Left cardiac atrium (tissue), 4 donors: ENCODE data around the gene BMAL1. TPM values are rescaled to one million over a fixed set of nuclear protein-coding genes. Genes with fewer than 3 reads are reported as not detected.

Experiments
- ATAC-seq, 2 donors: fragments of 200-7000 bp; cut with Tn5 transposase; one replicate each; pipeline ENCODE4 v1.9.1; 2020; ENCODE audit warnings: mild to moderate bottlenecking in 2 of 2, moderate library complexity in 2 of 2
- DNase-seq: peaks from one replicate; pipeline ENCODE4 v3.0.0-alpha.2; 2020
- intact Hi-C, 2 donors: fragments of 100-400 bp; cut with DNase I; formaldehyde crosslinking; loops; one replicate each; pipeline versions ENCODE4 v1.14.1 to v1.15.1; 2022 to 2023
- total RNA-seq, 2 donors: library from RNA; stranded (reverse); fragmentation: NEBNext Ultra II Directional; extraction: Animal tissue kit (Norgen Biotek cat#: 25700); gene quantifications; one replicate each; pipeline ENCODE4 v1.2.1, GENCODE V29; 2021
- donor health status: DM: no; HTN: yes; CAD: no.
- donor health status: DM: no; HTN: yes; CAD: no; lungs with severe emphysema.
- donor health status: DM: yes; HTN: yes; CAD: no.
- donor health status: Dilated cardiomyopathy.

The BMAL1 gene
- total RNA-seq, 2 donors from 2014 or later: 7.8 to 17.0 TPM

DNA sequence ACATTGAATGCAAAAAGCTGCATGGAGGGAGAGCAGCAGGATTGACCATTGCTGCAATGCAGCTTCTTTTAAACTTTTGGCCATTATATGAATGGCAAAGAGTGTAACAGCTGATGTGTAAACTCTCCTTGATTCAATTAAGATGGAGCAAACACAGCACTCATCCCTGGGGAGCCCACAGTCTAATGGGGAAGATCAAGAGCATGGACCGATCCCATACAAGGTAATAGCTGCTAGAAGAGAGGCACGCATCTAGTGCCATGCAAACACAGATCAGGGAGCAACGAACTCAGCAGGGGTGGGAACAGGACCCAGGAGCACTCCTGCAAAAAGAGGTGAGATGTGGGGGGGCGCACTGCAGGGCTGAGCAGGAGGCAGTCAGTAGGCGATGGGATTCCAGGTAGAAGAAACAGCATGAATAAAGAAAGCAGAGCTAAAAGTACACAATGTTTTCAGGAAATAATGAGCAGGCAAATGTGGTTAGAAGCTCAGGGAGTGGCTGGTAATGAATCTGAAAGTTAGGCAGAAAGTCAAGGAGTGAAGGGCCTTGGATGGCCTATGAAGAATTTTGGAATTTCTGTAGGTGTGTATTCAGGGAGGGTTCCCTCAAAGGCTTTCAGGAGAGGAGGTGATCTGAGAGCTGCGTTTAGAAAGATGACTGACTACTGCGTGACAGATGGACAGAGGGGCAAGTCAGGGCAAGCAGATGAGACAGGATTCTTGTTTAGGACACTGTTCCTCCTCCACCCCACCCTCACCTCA is 17.2 kb upstream of the BMAL1 start:
- intact Hi-C loops: no loop called here
- ATAC-seq (peak in 1 of 2 donors; percentile 40), DNase-seq (no peak)

DNA sequence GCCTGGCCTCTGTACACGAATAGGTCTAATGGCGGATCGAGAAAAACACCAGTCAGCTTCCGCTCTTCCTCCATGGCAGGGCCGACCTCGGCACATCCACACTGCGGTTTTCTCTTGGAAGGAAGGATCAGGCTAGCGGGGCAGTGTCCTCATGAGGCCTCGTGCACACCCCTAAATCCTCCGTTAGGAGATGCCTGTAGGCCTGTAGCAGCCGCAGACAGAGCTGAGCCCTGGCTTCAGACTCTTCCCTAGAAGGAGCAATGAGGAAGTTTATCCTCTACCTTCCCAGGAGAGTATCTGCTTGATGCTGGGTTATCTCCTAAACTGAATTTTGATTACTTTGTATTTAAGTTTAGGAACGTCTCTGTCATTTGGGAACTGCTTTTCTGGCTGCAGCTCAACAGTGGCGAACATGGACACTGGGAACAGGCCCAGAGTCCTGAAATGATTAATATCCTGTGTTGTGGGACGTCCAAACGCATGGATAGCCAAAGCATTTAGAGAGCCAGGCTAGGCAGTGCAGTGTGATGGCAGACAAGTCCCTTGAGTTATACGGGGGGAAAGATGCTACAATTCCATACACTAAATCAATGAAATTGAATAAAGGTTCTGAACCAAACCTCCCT is 16.5 kb upstream of the BMAL1 start:
- DNase-seq (peak; percentile 42), ATAC-seq (peak; percentile 76 to 83)
- intact Hi-C loops: no loop called here

- ATAC-seq (peak; percentile 73 to 95), DNase-seq (no peak)
- intact Hi-C loops: no loop called here
These were observed 16.0 kb upstream of the BMAL1 start for GRCh38 chr11:13261591-13262061.

DNA sequence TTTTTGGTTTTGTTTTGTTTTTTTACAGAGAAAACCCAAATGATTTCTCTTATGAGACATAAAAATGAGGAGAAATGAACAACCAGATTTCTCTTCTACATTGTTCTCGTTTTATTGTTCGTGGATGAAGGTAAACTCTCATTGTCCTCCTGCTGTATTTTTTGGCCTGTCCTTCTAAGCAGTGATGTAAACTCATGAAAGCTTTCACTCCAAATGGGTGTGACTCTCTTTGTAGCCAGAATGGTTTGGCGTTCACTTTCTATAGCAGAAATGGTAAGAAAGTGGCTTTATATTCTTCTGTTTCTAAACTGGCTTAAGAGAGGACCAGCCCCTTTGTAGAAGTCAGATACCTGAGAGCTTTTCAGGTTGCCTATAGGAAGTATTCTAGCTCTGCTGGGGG is 15.5 kb upstream of the BMAL1 start:
- ATAC-seq (peak in 1 of 2 donors; percentile 40), DNase-seq (no peak)
- intact Hi-C loops: no loop called here

DNA sequence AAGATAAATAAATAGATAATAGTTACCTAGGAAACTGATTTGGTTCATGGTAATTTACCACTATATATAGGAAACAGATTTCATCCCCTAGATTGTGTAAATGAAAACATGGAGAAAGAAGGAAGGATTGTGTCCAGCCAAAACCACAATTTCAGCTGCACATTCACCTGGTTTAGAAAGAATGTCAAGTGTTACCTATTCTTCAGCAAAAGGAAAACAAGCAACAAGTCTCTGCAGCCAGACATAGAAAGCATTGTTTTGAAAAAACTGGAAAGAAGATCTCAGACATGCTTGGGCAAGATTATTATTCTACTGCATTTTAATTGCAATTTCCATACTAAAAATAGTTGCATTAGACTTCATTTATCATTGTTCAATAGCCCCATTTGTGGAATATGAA is 8.8 kb upstream of the BMAL1 start:
- DNase-seq (no peak), ATAC-seq (no peak)
- intact Hi-C loops: no loop called here

DNA sequence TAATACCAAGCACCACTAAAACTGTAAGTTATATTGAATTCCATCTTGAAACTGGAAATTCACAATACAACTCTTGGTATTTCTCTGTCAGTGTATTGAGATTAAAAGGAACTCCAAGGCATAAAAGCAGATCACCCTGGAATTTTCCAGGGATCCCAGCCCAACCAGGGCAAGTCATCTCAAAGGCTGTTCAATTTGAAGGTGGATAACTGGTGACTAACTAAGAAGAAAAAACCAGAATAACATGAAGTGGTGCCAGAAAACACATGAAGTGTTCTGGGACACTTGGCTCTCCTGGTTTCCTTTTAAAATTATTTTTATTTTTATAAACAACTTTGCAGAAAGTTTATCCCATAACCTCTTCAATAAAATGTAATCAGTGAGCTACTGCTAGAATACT is 7.8 kb upstream of the BMAL1 start:
- DNase-seq: no peak
- intact Hi-C loops: no loop called here
- ATAC-seq: peak in 1 of 2 donors; percentile 56

- intact Hi-C loops: no loop called here
These were observed 6.4 kb upstream of the BMAL1 start for GRCh38 chr11:13271060-13271693.

DNA sequence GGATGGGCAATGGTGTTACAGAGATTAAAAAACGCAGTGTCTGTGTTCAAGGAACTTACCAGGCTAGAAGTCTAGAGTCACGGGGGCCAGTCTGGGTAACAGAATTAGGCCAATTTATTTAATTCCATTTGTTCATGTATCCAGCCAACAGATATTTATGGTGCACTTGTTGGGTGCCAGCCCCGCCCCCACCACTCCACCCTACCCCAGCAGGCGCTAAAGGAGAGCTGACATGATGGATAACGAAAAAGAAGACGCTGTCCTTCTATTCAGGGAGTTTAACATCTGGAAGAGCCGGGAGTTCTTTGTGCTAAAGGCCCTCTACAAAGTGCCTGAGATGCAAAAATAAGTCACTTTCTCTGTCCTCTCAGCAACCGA is 1.1 kb upstream of the BMAL1 start:
- intact Hi-C loops: no loop called here
- DNase-seq: no peak
- no peak for ATAC-seq

More at GRCh38 chr11:13271060-13271693, 6.4 kb upstream of the BMAL1 start:
- ATAC-seq: no peak
- no peak for DNase-seq

DNA sequence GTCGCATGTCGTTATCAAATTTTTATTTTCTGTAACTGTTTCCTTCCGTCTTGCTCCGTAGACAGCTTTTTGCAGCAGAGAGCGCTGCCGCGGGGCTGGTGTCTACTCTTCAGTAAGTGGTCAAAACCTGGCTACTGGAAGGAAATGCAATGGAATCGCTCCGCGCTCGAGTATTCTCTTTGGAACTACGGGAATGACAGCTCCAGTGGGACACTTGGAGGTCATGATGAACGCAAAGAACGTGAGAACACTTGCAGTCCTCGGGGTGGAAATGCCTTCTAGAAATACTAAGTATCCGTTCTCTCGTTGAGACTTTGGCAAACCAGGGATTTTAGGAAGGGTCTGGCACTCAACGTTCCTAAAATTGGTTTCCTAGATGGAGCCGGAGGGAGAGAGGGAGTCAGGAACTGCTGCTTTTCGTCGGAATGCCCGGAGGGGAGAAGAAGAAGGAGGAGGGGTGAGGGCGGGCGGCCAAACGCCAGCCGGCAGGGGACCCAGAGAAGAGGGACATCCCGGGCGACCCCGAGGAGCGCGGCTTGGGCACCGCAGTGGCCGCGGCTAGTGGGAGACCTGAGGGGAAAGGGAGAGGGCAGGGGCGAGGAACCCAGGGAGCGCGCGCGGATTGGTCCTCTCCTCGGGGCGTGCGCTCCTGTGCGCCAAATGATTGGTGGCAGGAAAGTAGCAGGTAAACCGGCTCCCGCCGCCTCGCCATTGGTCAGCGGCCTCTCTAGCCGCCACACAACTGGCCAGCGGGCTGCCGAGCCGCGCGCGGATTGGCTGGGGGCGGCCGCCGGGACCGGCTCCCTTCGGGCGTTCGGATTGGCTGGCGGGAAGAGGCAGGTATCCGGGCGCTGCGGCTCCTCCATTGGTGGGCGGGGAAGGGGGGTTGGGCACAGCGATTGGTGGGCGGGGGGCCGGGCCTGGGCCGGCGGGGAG is 490 bp upstream of the BMAL1 start:
- peak; percentile 97 for ATAC-seq
- intact Hi-C loops: no loop called here
- peak; percentile 99 for DNase-seq

DNA sequence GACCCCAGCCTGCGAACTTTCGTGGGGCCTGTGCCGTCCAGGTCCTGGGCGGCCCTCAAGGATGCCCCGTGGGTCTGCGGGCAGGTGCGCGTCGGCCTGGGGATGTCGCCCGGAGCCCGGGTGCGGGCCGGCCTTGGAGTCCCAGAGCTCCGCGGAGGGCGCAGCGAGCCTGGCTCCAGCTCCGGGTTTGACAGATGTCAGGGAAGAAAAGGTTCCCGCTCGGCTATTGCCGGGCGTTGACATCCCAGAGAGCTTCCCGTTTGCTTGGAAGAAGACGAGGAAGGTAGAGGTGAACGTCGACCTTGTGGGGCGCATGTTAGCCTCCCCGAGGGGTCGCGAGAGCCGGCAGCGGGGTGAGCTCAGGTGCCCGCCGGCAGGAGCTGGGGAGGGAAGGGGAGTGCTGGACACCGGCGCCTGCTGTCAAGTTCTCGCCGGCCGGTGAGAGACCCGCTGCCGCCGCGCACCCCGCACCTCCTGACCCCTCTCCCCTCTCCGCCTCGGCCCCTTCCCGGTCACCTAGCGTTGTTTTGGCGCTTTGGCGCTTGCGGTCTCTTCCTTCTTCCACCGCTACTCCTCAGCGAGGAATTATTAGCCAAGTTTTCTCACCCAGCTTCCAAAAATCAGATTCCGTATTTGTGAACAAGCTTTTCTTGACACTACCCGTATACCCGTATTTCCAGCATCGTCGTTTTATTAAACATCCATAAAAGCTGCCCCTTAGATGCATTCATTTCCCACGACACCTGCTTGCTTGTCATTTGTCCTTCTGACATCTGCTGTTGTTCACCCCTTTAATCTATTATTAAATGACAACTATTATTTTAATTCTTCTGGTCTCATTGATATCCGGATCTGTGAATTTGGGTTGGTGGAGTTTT is 1.3 kb downstream of the BMAL1 start:
- intact Hi-C loops: no loop called here
- no peak for DNase-seq

GRCh38 chr11:13279487-13279834 is 1.9 kb downstream of the BMAL1 start:
- intact Hi-C loops: no loop called here
- ATAC-seq (no peak), DNase-seq (no peak)

More for the DNA sequence above, 1.3 kb downstream of the BMAL1 start:
- no peak for ATAC-seq

DNA sequence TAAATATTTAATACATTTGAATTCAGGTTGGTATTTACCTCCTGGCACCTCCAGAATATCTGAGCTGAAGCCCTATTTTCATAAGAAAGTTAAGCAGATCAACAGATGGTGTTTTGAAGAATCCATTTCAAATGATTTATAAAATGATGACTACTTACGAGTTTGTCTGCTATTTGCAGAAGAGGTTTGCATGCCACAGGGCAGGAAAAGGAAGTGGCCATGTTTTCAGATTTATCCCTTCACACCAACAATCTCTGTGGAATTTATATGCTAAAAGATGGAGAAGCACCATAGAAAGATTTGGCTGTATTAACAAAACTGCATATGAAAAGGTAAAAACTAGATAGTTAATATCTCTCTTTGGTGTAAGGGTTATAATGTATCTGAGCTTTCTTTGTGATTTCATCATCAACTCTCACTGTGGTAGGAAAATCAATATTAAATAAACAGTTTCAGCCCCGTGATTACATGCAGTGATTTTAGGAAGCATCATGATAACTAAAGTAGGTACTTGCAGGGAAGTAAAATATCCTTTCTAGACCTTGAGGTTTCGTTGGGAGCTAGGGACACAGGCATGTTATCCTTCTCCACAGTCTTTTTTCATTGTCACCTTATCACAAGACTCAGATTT is 2.6 kb downstream of the BMAL1 start:
- ATAC-seq (no peak), DNase-seq (no peak)
- intact Hi-C loops: loop anchor here (5.0 to 10.0 kb wide), 2 partner anchors 52 to 55 kb away; no protein-coding TSS in a partner anchor

DNA sequence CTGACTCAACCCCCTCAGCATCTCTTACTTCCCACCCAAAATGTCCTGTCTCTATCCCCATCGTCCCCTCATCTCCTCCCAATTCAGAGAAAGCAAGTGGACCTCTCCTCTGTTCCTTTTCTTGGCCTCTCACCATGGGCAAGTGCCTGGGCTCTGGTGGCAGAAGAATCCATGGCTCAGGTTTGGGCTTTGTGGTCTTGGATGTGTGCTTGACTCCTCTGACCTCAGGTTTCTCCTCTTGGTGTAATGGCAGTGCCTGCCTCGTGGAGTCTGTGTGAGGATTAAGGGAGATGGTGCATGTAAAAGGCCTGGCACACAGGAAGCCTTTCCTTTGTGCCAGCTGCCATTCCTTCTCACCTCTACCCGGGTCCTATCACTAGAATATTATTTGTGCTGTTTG is 3.2 kb downstream of the BMAL1 start:
- intact Hi-C loops: loop anchor here (5.0 to 10.0 kb wide), 2 partner anchors 52 to 54 kb away; no protein-coding TSS in a partner anchor

GRCh38 chr11:13283636-13284035 is 6.0 kb downstream of the BMAL1 start:
- no peak for ATAC-seq
- intact Hi-C loops: loop anchor here (5.0 to 10.0 kb wide), 2 partner anchors 49 to 51 kb away; no protein-coding TSS in a partner anchor
- no peak for DNase-seq

More for the DNA sequence above, 3.2 kb downstream of the BMAL1 start:
- ATAC-seq (no peak), DNase-seq (no peak)

DNA sequence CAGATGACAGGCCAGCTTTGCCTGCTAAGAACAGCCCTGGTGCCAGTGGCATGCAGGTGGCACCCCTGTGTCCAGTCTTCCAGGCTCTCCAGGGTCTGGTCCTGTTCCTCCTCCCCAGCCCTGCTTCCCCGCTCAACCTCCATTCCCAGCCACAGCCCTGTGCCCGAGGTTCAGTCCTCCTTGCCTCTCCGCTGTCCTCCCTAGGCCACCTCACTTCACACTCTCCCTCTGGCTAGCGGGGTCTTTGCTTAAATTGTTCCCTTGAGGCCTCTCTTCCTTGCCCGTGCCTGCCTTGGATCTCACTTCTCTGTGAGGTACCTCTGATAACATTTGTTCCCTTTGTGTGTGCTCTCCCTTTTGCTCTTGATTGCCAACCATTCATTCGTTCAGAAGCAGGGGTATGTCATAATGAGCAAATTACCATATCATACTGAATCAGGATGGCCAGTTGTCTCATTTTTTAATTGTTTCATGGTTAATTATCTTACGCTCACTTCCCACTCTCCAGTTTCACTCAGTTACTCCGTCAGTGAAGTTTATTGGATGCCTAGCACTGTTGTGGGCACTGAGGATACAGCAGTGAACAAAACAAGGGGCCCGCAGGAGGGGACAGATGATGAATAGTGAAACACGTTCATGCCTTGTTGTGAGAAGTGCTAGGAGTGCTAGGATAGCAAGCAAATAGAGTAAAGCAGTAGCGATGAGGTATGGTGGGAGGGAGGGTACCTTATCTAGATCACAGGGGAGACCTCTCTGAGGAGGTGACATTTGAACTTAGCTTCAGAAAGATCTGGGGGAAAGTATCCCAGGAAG is 7.4 kb downstream of the BMAL1 start:
- intact Hi-C loops: loop anchor here (5.0 to 10.0 kb wide), 2 partner anchors 47 to 50 kb away; no protein-coding TSS in a partner anchor
- DNase-seq (no peak), ATAC-seq (no peak)

- DNase-seq: no peak
- intact Hi-C loops: loop anchor here in 1 of 2 donors (10.0 kb wide), 1 partner anchor 48 kb away; no protein-coding TSS in a partner anchor
- ATAC-seq: no peak
These were observed 8.8 kb downstream of the BMAL1 start for GRCh38 chr11:13286279-13286821.
